GM21825 (cell line): ENCODE data around the gene TSPAN12.
A peak's percentile ranks its signal among the peaks of the same experiment; 100 is the strongest.
"Not testable (repeated sequence)": the region's sequence is repeated elsewhere in the genome, so short reads cannot be mapped to it uniquely, and the experiment has no call there.

Experiments
- ATAC-seq: cut with Tn5 transposase; IDR thresholded peaks from one replicate; pipeline ENCODE4 v1.9.1; 2021; ENCODE audit warnings: mild to moderate bottlenecking, moderate library complexity; ENCODE audit not compliant: unreplicated experiment

The TSPAN12 gene

GRCh38 chr7:120807390-120807789 is 50.6 kb downstream of the TSPAN12 start:
- no peak for ATAC-seq

- ATAC-seq = no peak
These were observed 51.3 kb downstream of the TSPAN12 start for GRCh38 chr7:120806669-120807068.

GRCh38 chr7:120805636-120806388 is 52.1 kb downstream of the TSPAN12 start:
- ATAC-seq = peak; percentile 70

GRCh38 chr7:120802751-120803150 is 55.2 kb downstream of the TSPAN12 start:
- no peak for ATAC-seq

- no peak for ATAC-seq
These were observed 58.0 kb downstream of the TSPAN12 start for GRCh38 chr7:120799813-120800475.

GRCh38 chr7:120799147-120799546 is 58.8 kb downstream of the TSPAN12 start:
- ATAC-seq = no peak

GRCh38 chr7:120797026-120797645 is 60.8 kb downstream of the TSPAN12 start:
- ATAC-seq = no peak

GRCh38 chr7:120794106-120794729 is 63.7 kb downstream of the TSPAN12 start:
- no peak for ATAC-seq

GRCh38 chr7:120793213-120793936 is 64.6 kb downstream of the TSPAN12 start:
- ATAC-seq = no peak

- ATAC-seq = no peak
These were observed 65.1 kb downstream of the TSPAN12 start for GRCh38 chr7:120792861-120793130.

- ATAC-seq = peak; percentile 98
These were observed 65.7 kb downstream of the TSPAN12 start for GRCh38 chr7:120792091-120792860.

GRCh38 chr7:120785095-120785494 is 72.8 kb downstream of the TSPAN12 start:
- ATAC-seq = no peak

GRCh38 chr7:120783721-120784120 is 74.2 kb downstream of the TSPAN12 start:
- ATAC-seq = no peak

GRCh38 chr7:120783273-120783672 is 74.7 kb downstream of the TSPAN12 start:
- no peak for ATAC-seq

- ATAC-seq = not testable (repeated sequence)
These were observed 76.0 kb downstream of the TSPAN12 start for GRCh38 chr7:120781924-120782323.

- ATAC-seq = no peak
These were observed 77.0 kb downstream of the TSPAN12 start for GRCh38 chr7:120780938-120781337.

- ATAC-seq = not testable (repeated sequence)
These were observed 77.5 kb downstream of the TSPAN12 start for GRCh38 chr7:120780451-120780850.

GRCh38 chr7:120779078-120779477 is 78.9 kb downstream of the TSPAN12 start:
- not testable (repeated sequence) for ATAC-seq

- no peak for ATAC-seq
These were observed 82.2 kb downstream of the TSPAN12 start for GRCh38 chr7:120775755-120776154.

GRCh38 chr7:120774481-120774880 is 83.5 kb downstream of the TSPAN12 start:
- ATAC-seq = no peak
